CD4-positive, alpha-beta T cell treated with Interferon gamma for 1 hour (primary cell): ENCODE measurements around the gene INKA1.
A peak's percentile ranks its signal among the peaks of the same experiment; 100 is the strongest.

Source experiments
- DNase-seq: peaks from one replicate; pipeline ENCODE4 v3.0.0-alpha.2; 2020

Gene INKA1

GRCh38 chr3:49787182-49787464, 15.9 kb upstream of the INKA1 start:
- no peak for DNase-seq

DNA sequence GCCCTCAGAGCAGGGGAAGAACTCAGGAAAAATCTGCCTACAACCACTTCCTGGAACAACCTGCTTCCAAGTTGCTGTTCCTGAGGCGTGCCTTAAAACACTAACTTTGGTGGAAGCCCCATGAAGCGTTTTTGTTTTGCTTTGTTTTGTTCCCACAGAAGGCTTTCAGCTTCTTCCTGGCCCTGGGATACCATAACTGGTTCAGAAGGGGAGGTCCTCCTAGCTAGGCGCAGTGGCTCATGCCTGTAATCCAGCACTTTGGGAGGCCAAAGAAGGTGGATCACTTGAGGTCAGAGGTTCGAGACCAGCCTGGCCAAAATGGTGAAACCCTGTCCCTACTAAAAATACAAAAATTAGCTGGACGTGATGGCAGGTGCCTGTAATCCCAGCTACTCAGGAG, 15.5 kb upstream of the INKA1 start:
- no peak for DNase-seq

- DNase-seq = no peak
These were observed 15.0 kb upstream of the INKA1 start for GRCh38 chr3:49788056-49788455.

DNA sequence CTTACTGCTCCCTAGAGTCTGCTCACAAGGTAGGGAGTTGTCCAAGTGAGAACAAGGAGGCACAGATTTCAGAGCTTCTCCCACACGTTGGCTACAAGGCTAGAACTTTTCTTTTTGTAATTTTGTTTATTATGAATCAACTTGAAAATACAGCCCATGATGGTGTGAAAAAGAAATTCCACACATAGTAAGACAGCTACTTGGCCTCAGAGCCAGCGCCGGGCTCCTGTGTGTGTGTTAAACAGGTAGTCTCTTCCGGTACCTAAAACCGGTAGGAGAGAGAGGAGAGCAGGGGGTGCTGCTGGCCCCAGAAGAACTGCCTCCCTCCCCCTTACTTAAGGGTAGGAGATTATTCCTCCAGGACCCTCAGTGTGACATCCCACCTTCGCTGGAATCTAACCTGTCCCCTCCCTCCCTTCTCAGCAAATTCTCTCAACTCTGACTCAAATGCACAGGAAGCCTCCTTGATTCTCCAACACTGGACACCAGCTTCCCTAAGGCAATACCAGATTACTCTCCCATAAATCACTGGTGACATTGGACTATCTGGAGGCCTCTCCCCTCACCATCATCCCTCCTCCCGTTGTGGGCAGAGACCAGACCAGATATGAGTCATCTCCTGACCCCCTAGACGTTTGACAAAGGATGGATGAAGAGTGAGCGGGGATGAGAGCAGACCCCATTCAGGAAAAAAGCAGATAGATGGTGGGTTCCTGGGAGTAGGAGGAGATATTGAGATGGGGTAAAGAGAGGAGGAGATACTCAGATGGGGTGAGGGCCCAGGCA, 12.2 kb upstream of the INKA1 start:
- no peak for DNase-seq

DNA sequence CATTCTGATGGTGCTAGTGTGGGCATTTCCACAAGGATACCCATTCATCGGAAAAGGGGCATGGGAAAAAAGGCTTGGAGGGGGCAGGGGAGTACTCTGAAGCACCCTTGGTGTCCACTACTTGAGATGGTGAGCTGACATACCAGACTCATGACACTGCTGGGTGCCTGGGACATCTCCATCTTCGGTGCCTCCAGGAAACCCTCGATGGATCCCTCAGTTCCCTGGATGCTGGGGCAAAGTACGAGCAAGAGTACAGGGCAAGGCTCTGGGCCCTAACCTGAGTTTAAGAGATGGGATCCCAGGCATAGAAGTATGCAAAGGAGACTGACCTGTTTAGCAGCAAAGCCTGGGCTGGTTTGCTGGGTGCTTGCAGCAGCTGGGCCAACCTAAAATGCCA, 11.5 kb upstream of the INKA1 start:
- no peak for DNase-seq

- no peak for DNase-seq
These were observed 10.5 kb upstream of the INKA1 start for GRCh38 chr3:49792371-49793150.

- DNase-seq = no peak
These were observed 9.5 kb upstream of the INKA1 start for GRCh38 chr3:49793486-49794085.

DNA sequence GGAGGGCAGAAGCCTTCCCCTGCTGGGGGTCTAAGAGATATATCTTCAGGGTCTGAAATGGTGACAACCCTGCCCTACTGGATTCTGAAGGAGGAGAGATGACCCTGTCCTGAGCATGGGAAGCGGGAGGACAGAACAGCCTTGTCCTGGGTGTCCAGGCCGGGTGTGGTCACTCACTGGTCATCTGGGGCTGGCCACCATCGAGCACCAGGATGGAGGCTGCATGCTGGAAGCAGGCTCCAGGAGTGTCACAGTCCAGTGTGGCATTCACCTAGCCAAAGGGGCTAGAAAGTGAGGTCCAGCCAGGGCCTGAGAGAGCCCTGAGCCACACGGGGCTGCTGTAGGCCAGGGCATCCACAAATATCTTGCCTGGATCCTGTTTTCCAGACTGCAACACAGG, 8.6 kb upstream of the INKA1 start:
- no peak for DNase-seq

DNA sequence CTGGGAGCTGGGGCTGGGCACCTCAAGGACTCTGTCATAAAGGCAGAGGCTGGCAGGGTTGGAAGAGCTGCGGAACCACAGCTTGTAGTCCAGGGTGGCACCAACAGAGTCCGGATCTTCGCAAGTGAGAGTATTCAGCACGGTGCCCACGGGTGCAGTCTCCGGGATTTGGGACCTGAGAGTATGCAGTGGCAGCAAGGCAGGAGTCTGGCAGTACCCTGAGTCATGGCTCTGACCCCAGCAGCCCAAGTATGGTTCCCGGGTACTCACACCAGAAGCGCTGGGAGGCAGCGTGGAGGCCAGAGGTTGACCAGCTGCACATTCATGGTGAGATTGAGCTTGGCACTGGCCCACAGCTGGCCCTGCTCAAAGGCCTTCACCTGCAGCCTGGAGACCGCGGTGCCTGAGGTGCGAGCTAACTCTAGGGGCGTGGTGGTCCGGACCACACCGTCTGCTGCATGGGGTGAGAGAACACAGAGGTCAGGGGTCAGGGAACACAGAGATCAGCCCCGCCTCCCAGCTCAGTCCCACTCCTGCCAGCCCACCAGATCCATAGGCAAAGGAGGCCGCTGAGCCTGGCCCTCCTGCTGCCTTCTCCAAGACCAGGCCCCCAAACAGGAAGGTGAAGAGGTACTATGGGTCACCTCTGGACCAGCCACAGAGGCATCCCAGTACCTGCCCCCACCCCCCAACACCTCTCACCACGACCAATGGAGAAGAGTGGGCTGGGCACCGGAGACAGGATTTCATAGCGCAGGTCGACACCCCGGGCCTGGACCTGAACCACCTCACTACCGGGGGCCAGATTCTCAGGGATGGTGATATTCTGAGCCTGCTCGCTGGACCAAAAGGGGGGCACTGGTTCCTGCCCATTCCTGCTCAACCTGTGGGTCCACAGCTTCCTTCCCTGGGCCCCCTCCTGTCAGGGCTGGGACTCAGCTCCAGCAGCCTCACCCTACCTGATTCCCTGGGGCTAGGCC, 7.8 kb upstream of the INKA1 start:
- DNase-seq = no peak

DNA sequence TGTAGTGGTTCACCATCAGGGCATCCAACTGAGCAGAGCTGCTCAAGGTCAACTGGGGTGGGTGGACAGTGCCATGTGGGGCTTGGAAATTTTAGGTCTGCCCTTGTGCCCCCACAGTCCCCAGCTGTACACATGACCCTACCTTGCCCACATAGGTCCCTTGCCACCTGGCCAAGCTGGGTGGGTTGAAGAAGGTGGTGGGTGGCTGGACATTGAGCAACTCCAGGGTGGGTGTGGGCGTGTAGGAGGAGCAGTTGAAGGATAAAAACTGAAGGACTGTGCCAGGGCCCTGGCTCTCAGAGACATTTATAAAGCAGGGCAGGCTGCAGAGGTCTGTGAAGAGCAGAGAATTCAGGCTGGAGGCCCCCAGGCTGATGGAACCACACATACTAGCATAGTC, 4.0 kb upstream of the INKA1 start:
- no peak for DNase-seq

DNA sequence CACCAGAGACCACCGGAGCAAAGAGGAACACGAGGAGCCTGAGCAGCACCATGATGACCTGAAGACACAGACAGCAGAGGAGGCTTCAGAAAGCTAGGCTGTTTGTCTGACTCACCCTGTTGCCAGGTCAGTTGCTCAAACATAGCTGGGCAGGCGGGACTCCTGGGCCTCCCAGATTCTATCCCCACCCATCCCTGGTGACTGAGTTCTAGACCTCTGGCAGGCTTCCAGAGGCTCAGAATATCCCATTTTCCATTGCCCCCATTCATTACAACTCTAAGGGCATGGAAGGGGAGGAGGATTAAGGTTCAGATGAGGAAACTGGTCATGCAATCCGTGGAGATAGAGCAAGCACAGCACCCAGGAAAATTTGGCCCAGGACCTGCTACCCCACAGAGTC, 3.3 kb upstream of the INKA1 start, which contains the start of gene CDHR4:
TSS of gene CDHR4 (minus strand) at position 113 of the 400 bp plus-strand sequence. CDS start at position 52, 61 bp downstream.
- DNase-seq = no peak

- DNase-seq = no peak
These were observed 1.9 kb upstream of the INKA1 start for GRCh38 chr3:49801160-49801559.

GRCh38 chr3:49803465-49804140, 542 bp downstream of the INKA1 start:
- DNase-seq = peak; percentile 40

- DNase-seq = no peak
These were observed 1.3 kb downstream of the INKA1 start for GRCh38 chr3:49804141-49805041.

GRCh38 chr3:49805367-49805782, 2.3 kb downstream of the INKA1 start:
- DNase-seq = peak; percentile 64

DNA sequence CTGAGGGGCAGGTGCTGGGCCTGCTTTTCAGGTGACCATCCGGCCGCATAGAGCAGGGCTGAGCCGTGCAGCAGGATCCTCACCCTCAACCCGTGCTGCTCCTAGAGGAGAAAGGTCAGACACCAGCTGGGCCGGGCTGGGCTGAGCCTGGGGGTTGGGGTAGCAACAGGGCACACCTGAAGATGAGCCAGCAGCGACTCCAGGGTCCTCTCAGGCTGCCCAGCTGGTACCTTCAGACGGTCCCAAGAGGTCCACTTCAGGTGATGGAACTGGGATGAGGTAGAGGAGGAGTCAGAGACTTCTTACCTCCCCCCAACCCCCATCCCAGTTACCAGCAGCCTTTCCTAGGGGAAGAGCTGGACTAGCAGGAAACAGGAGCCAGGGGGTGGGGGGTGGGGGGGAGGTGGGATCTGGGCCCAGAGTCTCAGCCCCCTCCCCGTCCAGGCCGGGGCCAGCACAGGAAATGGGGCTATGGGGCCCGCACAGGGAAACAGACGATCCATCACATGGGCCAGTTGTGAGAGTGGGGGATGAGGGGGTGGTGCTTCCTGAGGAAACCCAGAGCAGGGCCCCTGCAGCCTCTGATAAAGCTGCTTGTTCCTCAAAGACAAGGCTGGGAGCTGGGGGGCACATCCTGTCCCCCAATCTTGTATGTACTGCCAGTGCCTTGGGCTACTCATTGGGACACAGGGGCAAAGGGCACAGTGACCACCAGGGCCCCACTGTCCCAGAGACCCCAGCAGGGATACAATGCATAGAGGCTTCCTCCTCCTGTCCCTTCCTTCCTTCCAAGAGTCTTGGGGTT, 3.0 kb downstream of the INKA1 start:
- DNase-seq = peak; percentile 35

DNA sequence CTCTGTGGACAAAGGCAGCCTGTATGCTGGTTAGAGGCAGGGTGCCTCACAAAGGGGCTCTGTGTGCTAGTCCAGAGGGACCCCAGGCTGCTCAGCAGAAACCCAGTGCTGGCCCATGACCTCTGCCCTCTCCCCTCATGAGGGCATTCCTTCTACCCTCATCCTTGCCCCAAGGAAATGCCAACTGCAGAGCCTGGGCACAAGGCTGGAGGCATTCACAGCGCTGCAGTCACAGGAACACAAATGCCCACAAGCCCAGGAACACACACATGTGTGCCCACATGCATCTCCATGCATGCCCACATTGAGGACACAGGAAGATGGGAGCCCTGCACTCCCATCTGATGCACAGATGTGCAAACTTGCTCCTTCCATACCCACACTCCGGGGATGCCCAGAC, 3.8 kb downstream of the INKA1 start:
- DNase-seq = no peak

- DNase-seq = no peak
These were observed 4.5 kb downstream of the INKA1 start for GRCh38 chr3:49807431-49808114.

- no peak for DNase-seq
These were observed 9.9 kb downstream of the INKA1 start for GRCh38 chr3:49812916-49813496.
